ENCODE results near the gene IZUMO2. TPM values are rescaled to one million over a fixed set of nuclear protein-coding genes. Genes with fewer than 3 reads are reported as not detected.

Gene IZUMO2
- not detected in 3 replicates for total RNA-seq
- long read RNA-seq = 0 reads

- Mint-ChIP-seq H3K27ac (ENCODE audit: unreplicated experiment) (no peak within 1 kb of the TSS), H3K4me3 (ENCODE audit: unreplicated experiment) (no peak within 1 kb of the TSS)
Observed at GRCh38 chr19:50162988-50163387, at the start of gene IZUMO2. IZUMO2 (minus strand) TSS chr19:50163281; CDS start chr19:50163194, 87 bp downstream.

GRCh38 chr19:50210425-50210824 lies 47.3 kb upstream of the IZUMO2 start:
- Mint-ChIP-seq H3K27me3 (ENCODE audit: low read depth) (peaks cover 6% of the 10 kb centered on the region), H3K9me3 (ENCODE audit: low read depth) (peaks cover 14% of the 10 kb centered on the region), H3K27ac (ENCODE audit: unreplicated experiment) (no peak overlapping the region), H3K36me3 (ENCODE audit: low read depth) (peaks cover 5% of the 10 kb centered on the region), H3K4me1 (ENCODE audit: low read depth) (no peaks in the 10 kb centered on the region), H3K4me3 (ENCODE audit: unreplicated experiment) (no peak overlapping the region)
- peak; percentile 81 for DNase-seq (ENCODE audit: low spot score)
- no peak for TF ChIP-seq CTCF (IDR thresholded peaks at IDR 0.05)

More at GRCh38 chr19:50162988-50163387, at the start of gene IZUMO2:
- no peak for DNase-seq (ENCODE audit: low spot score)
- H3K9me3 Mint-ChIP-seq (ENCODE audit: low read depth) = no peaks in the 10 kb centered on the region
- H3K27me3 Mint-ChIP-seq (ENCODE audit: low read depth) = peaks cover 5% of the 10 kb centered on the region
- H3K4me1 Mint-ChIP-seq (ENCODE audit: low read depth) = no peaks in the 10 kb centered on the region
- H3K36me3 Mint-ChIP-seq (ENCODE audit: low read depth) = no peaks in the 10 kb centered on the region
- no peak for TF ChIP-seq CTCF (IDR thresholded peaks at IDR 0.05)

- Mint-ChIP-seq H3K9me3 (ENCODE audit: low read depth) (peaks cover 14% of the 10 kb centered on the region), H3K4me3 (ENCODE audit: unreplicated experiment) (no peak overlapping the region), H3K27ac (ENCODE audit: unreplicated experiment) (no peak overlapping the region), H3K36me3 (ENCODE audit: low read depth) (peaks cover 5% of the 10 kb centered on the region), H3K4me1 (ENCODE audit: low read depth) (peaks cover under 1% of the 10 kb centered on the region), H3K27me3 (ENCODE audit: low read depth) (peaks cover 10% of the 10 kb centered on the region)
- no peak for TF ChIP-seq CTCF (IDR thresholded peaks at IDR 0.05)
- DNase-seq (ENCODE audit: low spot score) = peak; percentile 29
Observed at GRCh38 chr19:50209131-50209530, 46.0 kb upstream of the IZUMO2 start.

- no peak overlapping the region for H3K27ac Mint-ChIP-seq (ENCODE audit: unreplicated experiment)
- no peak for TF ChIP-seq CTCF (IDR thresholded peaks at IDR 0.05)
- DNase-seq (ENCODE audit: low spot score) = peak; percentile 40
- H3K27me3 Mint-ChIP-seq (ENCODE audit: low read depth) = peaks cover 13% of the 10 kb centered on the region
- peaks cover 11% of the 10 kb centered on the region for H3K9me3 Mint-ChIP-seq (ENCODE audit: low read depth)
- peaks cover 3% of the 10 kb centered on the region for H3K4me1 Mint-ChIP-seq (ENCODE audit: low read depth)
- H3K4me3 Mint-ChIP-seq (ENCODE audit: unreplicated experiment) = no peak overlapping the region
- peaks cover 5% of the 10 kb centered on the region for H3K36me3 Mint-ChIP-seq (ENCODE audit: low read depth)
Observed at GRCh38 chr19:50207730-50208129, 44.6 kb upstream of the IZUMO2 start.

GRCh38 chr19:50206191-50206590 lies 43.1 kb upstream of the IZUMO2 start:
- TF ChIP-seq CTCF (IDR thresholded peaks at IDR 0.05) = no peak
- Mint-ChIP-seq H3K27ac (ENCODE audit: unreplicated experiment) (no peak overlapping the region), H3K9me3 (ENCODE audit: low read depth) (peaks cover 2% of the 10 kb centered on the region), H3K4me1 (ENCODE audit: low read depth) (peaks cover 3% of the 10 kb centered on the region), H3K4me3 (ENCODE audit: unreplicated experiment) (no peak overlapping the region), H3K27me3 (ENCODE audit: low read depth) (peaks cover 25% of the 10 kb centered on the region), H3K36me3 (ENCODE audit: low read depth) (peaks cover 1% of the 10 kb centered on the region)
- no peak for DNase-seq (ENCODE audit: low spot score)

Data from chondrocyte (in vitro differentiated cells).